Measurements from ENCODE around the gene GMIP.

DNA sequence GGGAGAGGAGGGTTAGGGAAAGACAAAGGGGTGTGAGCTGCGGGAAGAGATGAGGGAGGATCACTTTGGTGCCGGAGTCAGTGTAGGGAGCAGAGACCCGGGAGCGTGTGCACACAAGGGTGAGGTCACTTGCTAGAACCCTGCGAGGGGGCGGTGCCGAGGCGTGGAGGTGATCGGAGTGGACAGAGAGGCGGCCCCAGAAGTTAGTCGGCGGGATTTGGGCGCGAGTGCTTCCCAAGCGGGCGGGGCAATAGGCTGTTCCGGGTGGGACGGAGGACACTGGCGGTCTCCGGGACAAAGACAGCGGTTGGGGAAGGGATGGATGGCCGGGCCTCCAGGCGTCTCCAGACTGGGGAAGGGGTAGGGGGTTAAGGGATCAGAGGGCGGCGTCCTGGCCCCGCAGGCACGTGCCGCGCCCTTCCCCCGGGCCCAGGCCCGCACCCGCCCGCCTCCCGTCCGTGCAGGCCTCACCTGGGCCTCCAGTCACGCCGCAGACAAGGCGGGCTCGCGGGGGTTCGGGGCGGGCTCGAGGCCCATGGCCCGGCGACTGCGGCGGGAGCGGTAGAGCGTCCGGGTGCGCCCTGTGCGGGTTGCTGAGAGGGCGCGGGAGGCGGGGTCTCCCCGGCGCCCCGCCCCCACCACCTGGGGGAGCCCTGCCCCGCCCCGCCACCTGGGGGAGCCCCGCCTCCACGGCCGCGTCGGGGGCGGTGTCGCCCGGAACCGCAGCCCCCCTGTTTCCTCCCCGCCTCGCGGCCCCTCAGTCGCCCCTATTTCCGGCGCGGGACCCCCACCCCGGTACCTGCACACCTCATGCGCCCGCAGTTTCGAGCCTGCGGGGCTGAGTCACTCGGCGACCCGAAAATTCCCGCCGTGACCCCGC lies 15.6 kb downstream of the GMIP start, which contains the start of gene LPAR2:
- no peak for TF ChIP-seq EZH2phosphoT487 (IDR thresholded peaks at IDR 0.05; ENCODE audit: borderline replicate concordance, low read depth)
- TF ChIP-seq, protein P1, sequence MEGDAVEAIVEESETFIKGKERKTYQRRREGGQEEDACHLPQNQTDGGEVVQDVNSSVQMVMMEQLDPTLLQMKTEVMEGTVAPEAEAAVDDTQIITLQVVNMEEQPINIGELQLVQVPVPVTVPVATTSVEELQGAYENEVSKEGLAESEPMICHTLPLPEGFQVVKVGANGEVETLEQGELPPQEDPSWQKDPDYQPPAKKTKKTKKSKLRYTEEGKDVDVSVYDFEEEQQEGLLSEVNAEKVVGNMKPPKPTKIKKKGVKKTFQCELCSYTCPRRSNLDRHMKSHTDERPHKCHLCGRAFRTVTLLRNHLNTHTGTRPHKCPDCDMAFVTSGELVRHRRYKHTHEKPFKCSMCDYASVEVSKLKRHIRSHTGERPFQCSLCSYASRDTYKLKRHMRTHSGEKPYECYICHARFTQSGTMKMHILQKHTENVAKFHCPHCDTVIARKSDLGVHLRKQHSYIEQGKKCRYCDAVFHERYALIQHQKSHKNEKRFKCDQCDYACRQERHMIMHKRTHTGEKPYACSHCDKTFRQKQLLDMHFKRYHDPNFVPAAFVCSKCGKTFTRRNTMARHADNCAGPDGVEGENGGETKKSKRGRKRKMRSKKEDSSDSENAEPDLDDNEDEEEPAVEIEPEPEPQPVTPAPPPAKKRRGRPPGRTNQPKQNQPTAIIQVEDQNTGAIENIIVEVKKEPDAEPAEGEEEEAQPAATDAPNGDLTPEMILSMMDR (IDR thresholded peaks at IDR 0.05): no peak

Data from SK-N-SH (cell line).